GM10266 (cell line): Measurements from ENCODE around the gene FSHR.

ENCODE experiments used
- DNase-seq: peaks from one replicate; pipeline ENCODE4 v3.0.0; 2012; ENCODE audit errors: extremely low spot score
- CTCF ChIP-seq: IDR thresholded peaks from 2 replicates; pipeline ENCODE4 v1.5.1; 2012; ENCODE audit warnings: mild to moderate bottlenecking, low read depth; ENCODE audit not compliant: control insufficient read depth, insufficient read depth; ENCODE audit errors: missing control alignments

FSHR gene

GRCh38 chr2:48941456-48941855, 212.9 kb downstream of the FSHR start:
- no peak for DNase-seq
- no peak for TF ChIP-seq CTCF

GRCh38 chr2:48940606-48941005, 213.7 kb downstream of the FSHR start:
- TF ChIP-seq CTCF = no peak
- DNase-seq = no peak

- DNase-seq = no peak
- TF ChIP-seq CTCF = no peak
Observed at GRCh38 chr2:48939232-48939631, 215.1 kb downstream of the FSHR start.

GRCh38 chr2:48938231-48938630, 216.1 kb downstream of the FSHR start:
- DNase-seq = no peak
- TF ChIP-seq CTCF = no peak

- no peak for DNase-seq
- no peak for TF ChIP-seq CTCF
Observed at GRCh38 chr2:48934807-48935206, 219.5 kb downstream of the FSHR start.

GRCh38 chr2:48933828-48934497, 220.4 kb downstream of the FSHR start:
- no peak for DNase-seq
- TF ChIP-seq CTCF = no peak

GRCh38 chr2:48932667-48933066, 221.6 kb downstream of the FSHR start:
- no peak for TF ChIP-seq CTCF
- DNase-seq = no peak
